Spleen (tissue), 7 donors: ENCODE measurements around the gene TREX2.

Experiments used
- POLR2A ChIP-seq, 3 donors: fragments of 450-650 bp; IDR thresholded peaks; one replicate each; pipeline ENCODE4 v1.5.1; 2017; ENCODE audit warnings: antibody characterized with exemption in 3 of 3, mild to moderate bottlenecking in 1 of 3
- POLR2AphosphoS5 ChIP-seq, 3 donors: sonication (generic); formaldehyde crosslinking; IDR thresholded peaks; one replicate each; pipeline ENCODE4 v1.5.1; 2017; ENCODE audit warnings: antibody characterized with exemption in 3 of 3
- TF ChIP-seq, protein P1 (sequence below), 11 experiments: fragments of 200-600 bp in 7 of 11; fragments of 450-650 bp in 4 of 11; sonication (generic) in 4 of 11; IDR thresholded peaks in 8 of 11; conservative IDR thresholded peaks in 3 of 11; 1 replicate in 7 of 11; 2 replicates in 4 of 11; pipeline versions ENCODE4 v1.4.0 to v1.8.0; 2016 to 2021; ENCODE audit warnings: antibody characterized with exemption in 11 of 11, inconsistent platforms in 4 of 11, mild to moderate bottlenecking in 1 of 11
- donor health status: DM: no; HTN: no; CAD: no; lungs with moderate emphysema.
- donor health status: DM: no; HTN: no; CAD: no.
- donor health status: DM: no; HTN: no; CAD: no.

DNA sequence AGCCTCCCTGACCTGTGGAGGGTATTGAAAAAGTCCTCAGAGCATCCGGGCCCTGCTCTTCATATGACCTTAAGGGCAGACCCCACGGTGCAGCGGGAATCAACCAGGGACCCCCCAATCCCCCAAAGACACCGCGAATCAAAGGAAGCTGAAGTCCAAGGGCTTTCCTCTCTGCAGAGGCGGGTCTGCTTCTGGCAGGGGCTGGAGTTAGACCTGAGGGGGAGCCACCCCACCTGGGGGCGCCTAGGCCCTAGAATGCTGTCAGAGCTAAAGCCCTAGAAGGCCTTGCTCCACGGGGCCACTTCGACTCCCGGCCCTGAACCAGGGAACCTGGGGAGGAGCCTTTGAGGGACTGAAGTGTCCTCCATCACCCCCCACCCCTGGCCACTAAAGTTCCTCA is 27.3 kb upstream of the TREX2 start:
- TF ChIP-seq POLR2A (IDR thresholded peaks at IDR 0.05) (no peak), POLR2AphosphoS5 (IDR thresholded peaks at IDR 0.05) (no peak)
- TF ChIP-seq, protein P1, sequence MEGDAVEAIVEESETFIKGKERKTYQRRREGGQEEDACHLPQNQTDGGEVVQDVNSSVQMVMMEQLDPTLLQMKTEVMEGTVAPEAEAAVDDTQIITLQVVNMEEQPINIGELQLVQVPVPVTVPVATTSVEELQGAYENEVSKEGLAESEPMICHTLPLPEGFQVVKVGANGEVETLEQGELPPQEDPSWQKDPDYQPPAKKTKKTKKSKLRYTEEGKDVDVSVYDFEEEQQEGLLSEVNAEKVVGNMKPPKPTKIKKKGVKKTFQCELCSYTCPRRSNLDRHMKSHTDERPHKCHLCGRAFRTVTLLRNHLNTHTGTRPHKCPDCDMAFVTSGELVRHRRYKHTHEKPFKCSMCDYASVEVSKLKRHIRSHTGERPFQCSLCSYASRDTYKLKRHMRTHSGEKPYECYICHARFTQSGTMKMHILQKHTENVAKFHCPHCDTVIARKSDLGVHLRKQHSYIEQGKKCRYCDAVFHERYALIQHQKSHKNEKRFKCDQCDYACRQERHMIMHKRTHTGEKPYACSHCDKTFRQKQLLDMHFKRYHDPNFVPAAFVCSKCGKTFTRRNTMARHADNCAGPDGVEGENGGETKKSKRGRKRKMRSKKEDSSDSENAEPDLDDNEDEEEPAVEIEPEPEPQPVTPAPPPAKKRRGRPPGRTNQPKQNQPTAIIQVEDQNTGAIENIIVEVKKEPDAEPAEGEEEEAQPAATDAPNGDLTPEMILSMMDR (IDR thresholded peaks at IDR 0.05 in 8 of 11, conservative IDR thresholded peaks at IDR 0.05 in 3 of 11), result no peak
